Stimulated activated CD8-positive, alpha-beta memory T cell treated with anti-CD3 and anti-CD28 coated beads, Interleukin-12 subunit alpha, Interleukin-12 subunit beta, amount 100 ng/mL, for 24 hours (primary cell): ENCODE results near the gene ENPP1.
"Not testable (repeated sequence)": the region's sequence is repeated elsewhere in the genome, so short reads cannot be mapped to it uniquely, and the experiment has no call there.

Source experiments
- DNase-seq: peaks from one replicate; pipeline ENCODE4 v3.0.0-alpha.2; 2020; ENCODE audit errors: extremely low read depth

Gene ENPP1

DNA sequence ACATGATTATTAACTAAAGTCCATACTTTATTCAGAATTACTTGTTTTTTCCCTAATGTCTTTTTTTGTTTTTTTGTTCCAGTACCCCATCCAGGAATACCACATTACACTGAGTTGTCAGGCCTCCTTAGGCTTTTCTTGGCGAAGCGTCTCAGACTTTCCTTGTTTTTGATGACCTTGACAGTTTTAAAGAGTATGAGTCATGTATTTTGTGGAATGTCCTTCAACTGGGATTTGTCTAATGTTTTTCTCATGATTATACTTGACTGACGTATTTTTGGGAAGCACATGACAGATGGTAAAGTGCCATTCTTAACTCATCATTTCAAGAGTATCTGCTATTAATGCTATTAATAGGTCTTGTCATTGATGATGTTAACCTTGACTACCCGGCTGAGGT lies 23.6 kb downstream of the ENPP1 start:
- no peak for DNase-seq

DNA sequence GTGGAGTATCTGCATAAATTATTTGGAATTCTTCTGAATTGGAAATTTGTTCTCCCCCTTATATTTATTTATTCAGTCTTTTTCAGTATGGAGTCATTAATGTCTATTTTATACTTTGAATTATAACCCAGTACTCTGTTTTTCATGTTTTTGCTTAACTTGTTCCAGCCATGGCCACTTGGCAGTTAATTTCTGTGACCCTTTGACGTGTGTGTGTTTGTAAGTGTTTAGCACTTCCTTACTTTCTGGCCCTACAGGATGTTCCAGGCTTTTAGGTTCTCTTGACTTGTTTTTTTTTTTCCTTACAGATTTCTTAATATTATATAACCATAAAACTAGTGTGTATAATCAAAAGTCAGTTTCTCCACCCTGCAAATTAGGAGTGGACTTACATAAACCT lies 24.1 kb downstream of the ENPP1 start:
- DNase-seq: no peak

DNA sequence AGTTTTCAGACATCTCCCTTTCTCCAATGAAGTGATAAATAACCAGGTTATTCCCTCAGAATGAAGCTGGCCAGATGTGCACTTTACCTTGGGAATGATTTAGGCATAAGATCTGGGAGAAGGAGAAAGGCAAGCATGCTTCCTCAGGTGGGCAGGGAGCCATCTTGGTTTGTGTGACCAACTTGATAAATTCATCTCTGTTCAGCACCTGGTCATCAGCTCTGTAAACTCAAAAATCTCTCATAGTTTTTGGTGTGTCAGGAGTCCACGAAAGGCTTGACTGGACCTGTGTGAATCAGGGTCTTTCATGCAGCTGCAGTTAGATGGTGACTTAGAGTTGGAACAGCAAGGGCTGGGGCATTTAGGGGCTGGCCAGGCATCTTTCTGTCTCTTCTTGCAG lies 24.5 kb downstream of the ENPP1 start:
- DNase-seq: no peak

DNA sequence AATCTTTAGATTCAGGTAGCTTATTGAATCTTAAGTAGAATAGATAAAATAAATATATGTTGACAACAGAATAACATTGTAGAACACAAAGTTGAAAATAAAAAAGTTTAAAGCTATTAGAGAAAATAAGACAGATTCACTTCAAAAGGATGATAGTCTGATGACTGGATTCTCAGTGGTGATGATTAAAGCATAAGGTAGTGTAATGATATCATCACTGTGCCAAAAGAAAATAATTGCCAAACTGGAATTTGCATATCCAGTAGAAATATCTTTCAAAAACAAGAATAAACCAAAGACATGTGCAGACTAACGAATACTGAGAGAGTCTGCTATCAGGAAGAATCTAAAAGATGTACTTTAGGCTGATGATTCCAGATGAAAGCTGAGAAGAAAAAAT lies 30.2 kb downstream of the ENPP1 start:
- DNase-seq: no peak

DNA sequence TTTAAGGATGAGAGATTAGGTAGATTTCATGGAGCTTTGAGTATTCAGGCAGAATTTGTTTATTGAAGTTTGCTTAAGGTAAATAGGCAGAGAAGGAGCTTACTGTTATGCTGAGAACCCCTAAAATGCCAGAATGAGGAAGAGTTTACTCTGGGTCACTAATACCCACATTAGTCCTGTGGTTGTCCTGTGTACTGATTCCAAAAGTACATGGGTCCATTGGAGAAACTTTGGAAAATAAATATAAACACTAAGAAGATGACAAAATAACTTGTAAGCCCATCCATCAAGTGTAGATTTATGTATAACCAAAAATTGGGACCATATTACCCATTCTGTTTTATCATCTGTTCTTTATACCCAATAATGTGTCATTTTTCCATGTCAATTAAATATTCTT lies 31.6 kb downstream of the ENPP1 start:
- no peak for DNase-seq

DNA sequence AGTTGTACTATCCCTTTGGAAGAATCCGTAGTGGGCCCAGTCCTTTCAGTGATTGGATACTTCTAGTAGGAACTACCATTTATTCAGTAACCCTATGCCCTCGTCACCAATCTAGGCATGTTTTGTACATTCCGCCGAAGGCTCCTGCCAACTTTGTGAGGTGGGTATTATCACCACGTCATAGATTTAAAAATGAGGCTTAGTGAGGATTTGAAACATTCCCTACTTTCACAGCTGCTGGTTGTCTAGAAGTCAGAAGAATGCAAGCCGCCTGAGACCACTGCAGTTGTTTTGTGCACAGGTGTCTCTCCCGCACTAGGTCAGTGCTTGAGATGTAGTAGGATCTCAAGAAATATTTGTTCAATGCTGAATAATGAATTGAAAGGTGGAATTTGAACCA lies 32.6 kb downstream of the ENPP1 start:
- DNase-seq: no peak

DNA sequence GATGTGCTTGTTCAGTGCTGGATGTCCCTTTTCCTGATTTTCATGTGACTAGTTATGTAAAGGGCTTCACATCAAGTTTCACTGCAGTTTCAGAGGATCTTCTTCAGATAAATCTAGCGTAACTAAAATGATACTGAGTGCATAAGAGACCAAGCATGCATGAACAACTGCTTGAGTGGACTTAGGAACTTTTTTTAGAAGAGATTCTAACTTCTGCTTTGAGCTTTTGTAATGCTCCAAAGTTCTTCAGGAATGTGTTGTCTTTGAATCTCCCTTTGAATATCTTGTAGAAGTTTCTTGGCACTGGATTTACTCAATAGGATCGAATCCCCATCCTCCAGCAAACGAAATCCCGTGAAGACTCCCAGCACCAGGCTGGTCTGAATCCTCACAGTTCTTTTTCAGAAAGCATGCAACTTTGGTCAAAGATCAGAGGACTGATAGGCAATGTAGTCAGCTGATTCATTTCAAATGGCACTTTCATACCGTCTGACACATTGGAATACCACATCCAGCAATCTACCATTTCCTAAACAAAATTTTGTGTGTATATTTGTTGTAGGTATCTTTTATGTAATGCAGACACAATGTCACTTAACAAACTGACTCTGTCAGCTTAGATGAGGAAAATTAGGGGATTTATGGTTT lies 33.2 kb downstream of the ENPP1 start:
- DNase-seq: no peak

DNA sequence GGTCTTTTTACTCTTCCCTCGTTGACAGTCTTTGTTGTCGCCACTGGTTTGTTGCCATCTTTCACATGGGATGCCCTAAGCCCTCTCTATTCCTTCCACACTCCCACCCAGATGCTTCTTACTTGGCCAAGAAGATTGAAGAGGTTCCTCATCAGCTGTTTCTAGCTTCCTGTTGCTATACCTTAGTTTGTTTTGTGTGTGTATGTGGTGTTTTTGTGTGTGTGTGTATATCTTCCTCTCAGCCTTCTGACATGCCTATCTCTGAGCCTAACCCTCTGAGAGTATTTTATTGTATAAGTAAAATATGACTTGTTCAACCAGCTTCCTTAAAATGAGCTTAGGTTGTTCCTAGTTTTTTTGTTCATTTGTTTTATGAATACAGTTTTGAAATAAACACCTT lies 35.9 kb downstream of the ENPP1 start:
- no peak for DNase-seq

DNA sequence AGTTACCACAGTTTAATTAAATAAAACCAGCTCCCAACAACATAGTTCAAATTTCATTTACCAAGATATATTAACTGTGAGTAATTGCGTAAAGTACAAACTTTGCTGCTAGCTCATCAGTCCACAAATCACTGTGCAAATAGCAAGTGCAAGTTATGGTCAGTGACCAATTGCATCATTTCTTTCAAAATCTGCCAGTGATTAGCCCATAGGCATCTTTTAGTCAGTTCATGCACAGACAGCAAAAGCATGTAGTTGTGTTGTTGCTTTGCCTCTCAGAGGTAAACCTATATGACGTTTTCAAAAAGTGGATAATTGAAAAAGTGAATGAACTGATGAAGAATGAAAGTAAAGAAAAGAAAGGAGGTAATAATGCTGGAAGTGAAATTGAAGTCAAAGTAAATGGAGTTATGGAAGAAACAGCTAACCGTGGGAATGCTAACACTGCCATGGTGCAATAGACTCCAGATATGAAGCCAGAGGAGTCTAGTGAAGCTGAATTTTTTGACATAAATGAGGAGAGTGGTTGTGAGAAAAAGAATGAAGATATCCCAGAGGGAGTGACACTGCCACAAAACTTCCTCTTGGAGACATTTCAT lies 36.5 kb downstream of the ENPP1 start:
- DNase-seq: no peak

DNA sequence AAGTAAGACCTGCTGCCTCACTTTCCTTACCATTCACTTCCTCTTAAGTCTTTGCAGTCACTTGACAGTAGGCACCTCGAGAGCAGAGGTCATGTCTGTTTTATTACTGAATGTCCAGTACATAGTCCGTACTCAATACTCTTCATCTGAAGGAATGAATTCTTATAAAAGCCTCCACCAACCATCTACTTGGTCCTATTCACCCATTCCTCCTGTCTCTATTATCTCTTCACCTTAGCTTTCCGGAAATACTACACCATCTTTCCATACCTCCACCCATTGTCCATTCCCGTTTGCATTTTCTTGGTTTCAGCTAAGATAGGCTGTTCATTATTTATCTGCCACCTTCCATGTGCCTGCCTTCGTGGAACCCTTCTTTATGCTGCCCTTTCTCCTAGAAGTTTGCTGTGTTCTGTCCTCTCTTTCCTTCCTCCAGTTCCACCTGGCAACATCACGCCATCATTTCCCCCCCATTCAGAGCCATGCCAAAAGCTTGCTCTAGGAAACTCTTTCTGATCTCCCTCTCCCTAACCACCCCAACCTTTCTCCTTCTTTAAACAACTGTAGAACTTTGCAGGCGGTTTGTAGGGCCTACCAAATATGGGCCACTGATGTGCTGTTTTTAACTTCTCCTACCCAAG lies 38.3 kb downstream of the ENPP1 start:
- no peak for DNase-seq

DNA sequence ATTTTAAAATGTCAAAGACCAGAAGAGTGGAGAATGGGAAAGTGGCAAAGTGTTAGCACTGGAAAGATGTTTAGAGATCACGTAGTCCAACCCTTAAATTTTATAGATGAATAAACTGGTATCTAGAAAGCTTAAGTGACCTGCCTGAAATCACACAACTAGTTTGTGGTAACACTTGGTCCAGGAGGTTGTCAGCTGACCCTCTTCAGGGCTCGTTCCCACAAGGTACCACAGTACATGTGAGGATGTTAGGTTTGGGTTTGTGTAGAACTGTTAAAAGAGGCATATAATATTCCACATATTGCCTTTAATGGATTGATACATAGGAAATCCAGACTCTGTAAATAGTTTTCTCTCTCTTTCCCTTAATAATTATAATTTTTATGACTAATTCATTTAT lies 39.1 kb downstream of the ENPP1 start:
- no peak for DNase-seq

DNA sequence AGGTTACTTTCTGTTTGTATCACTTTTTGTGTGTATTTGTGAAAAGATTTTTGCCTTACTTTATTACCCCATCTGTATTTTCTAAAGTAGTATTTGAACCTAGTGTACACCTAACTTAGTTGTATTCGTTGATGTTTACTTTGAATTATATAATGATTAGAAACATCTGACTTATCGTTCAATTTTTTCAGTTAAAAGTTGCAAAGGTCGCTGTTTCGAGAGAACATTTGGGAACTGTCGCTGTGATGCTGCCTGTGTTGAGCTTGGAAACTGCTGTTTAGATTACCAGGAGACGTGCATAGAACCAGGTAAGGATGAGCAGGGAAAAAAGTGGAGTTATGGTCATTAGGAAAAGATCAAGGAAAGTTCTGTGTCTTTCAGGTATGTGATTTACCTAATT lies 42.0 kb downstream of the ENPP1 start:
- no peak for DNase-seq

DNA sequence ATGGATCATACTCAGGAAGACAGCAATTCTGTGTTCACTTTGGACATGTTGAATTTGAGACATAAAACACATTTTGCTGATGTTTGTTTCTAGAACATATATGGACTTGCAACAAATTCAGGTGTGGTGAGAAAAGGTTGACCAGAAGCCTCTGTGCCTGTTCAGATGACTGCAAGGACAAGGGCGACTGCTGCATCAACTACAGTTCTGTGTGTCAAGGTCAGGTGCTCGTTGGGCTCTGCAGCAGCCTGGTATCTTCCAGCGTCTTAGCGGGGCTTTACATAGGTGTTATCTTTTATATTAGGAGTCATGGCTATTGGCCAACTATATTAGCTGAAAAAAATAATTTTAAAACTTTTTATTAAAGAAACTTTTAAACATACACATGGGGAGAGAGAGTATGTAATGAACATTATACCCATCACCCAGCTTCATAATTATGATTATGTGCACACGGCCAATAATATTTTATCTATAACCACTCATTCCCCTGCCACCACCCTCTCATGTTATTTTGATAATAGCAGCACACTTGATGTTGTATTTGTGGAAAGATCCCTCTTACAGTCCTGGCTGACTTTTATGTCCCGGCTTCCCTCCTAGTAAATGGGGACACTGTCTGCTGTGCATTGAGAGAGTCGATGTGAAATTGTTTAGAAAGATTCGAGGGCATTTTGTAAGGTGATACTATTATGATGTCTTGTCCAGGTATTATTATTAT lies 43.4 kb downstream of the ENPP1 start:
- no peak for DNase-seq

DNA sequence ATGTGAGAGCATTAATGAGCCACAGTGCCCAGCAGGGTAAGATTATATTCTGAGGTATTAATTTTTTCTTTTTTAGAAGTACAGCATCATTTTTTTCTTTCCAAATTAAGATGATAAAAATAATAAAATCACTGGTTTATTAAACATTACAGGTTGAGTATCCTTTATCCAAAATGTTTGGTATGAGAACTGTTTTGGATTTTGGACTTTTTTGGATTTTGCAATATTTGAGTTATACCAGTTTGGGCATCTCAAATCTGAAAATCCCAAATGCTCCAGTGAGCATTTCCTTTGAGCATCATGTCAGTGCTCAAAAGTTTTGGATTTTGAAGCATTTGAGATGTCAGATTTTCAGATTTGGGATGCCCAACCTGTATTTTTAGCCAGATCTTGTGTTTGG lies 44.4 kb downstream of the ENPP1 start:
- no peak for DNase-seq

DNA sequence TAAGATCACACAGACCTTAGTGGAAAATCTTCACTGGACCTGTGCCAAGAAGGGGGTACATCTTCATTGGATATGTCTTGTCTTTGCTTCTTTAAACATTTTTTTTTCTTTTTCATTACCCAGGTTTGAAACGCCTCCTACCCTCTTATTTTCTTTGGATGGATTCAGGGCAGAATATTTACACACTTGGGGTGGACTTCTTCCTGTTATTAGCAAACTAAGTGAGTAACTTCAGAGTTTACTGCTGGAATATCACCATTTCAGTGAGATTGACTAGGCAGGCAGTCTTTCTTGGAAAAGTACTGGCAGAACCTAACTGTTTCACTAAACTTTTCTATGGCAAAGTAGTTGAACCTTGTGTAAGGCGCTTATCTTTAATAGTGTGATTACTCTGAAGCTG lies 47.0 kb downstream of the ENPP1 start:
- no peak for DNase-seq

DNA sequence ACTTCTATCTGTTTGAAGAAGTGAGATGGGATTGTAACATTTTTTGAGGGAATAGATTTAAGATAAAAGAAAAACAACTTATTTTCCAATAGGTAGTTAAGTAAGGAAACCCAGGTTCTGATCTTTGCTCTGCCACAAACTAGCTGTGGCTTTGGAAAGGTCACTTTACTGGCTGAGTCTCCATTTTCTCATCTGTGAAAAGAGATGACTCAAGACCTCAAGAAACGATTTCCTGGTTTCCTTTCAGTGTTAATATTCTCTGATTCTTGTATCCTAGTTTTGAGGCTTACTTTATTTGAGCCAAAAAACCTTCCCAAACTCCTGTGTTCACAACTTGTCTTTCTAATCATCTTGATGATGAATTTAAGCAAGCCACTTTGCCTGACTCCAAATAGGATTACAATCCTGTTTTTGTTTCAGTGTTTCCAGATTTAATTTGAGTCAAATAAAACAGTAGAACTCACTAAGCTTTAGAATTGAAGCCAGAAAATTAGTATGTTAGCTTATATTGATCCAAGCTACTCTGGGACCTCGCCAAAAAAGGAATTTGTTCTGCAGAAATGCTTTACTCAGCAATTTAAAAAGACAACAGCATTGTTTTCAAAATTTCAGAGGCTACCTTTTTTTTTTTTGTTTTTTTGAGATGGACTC lies 51.1 kb downstream of the ENPP1 start:
- DNase-seq: no peak

DNA sequence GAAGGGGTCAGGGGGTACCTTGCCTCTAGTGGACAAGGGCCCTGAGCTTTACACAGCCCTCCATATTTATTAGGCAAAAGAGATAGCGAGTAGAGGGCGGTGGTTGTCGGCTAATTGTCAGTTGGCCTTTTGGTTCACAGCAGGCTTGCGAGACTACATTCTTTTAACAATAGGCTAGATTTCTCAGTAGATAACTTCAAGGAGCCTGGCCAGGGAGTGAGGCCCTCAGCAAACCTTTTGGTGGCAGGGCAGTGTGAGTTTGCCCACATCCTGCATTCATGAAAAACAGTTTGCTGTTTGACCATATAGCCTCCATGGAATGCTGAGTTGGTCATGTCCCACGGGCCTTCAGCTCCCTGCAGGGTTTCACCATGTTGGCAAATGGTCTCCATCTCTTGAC lies 51.8 kb downstream of the ENPP1 start:
- not testable (repeated sequence) for DNase-seq

DNA sequence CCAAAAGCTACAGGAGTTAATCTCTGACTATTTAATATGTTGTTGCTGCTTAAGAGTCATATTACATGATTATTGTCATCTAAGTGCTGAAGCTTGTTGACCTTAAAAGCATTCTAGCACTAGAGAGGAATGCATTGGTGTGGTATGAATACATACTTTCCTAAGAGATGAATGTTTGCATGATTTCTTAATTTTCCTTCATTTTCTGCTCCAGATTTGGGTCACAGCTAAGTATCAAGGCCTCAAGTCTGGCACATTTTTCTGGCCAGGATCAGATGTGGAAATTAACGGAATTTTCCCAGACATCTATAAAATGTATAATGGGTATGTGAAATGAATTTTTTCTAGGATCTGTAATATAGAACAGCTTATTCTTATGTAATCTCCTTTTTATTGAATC lies 53.6 kb downstream of the ENPP1 start:
- DNase-seq: no peak

DNA sequence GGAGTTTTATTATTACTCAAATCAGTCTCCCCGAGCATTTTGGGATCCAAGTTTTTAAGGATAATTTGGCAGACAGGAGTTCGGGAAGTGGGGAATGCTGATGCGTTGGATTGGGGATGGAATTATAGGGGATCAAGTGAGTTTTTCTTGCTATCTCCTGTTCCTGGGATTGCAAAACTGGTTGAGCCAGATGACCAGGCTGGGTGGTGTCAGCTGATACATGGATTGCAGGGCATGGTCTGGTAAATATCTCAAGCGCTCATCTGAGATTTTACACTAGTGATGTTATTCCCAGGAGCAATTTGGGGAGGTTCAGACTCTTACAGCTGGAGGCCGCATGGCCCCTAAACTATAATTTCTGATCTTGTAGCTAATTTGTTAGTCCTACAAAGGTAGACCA lies 54.7 kb downstream of the ENPP1 start:
- DNase-seq: no peak

DNA sequence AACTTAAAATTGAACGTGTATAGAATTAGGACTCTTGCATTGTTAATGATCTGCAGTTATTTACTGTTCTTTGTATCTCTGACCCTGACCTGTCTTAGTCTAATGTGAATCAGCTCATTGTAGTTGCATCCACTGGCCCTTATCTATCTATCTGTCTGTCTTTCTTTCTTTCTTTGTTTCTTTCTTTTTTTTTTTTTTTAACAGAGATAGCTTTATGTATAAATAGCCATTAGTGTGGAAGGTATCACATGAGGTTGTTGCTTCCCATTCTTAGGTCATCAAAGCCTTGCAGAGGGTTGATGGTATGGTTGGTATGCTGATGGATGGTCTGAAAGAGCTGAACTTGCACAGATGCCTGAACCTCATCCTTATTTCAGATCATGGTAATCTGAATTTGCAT lies 59.9 kb downstream of the ENPP1 start:
- DNase-seq: no peak

DNA sequence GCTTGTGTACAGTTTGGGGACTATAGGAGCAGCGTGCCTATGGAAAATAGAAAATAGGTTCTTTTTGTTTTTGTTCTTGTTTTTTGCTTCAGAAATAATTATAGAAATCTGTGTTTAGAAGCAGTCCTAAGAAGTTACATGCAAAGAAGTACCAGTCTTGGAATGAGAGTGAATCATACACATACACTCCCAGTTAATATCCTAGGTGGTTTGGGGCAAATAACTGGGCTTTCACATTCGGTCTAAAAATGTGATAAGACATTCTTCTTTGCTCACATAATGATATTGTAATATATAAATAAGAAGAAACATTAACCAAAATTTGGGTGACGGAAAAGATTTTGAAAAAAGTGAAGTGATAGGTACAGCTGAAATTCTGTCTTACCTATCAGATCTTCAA lies 61.0 kb downstream of the ENPP1 start:
- no peak for DNase-seq

DNA sequence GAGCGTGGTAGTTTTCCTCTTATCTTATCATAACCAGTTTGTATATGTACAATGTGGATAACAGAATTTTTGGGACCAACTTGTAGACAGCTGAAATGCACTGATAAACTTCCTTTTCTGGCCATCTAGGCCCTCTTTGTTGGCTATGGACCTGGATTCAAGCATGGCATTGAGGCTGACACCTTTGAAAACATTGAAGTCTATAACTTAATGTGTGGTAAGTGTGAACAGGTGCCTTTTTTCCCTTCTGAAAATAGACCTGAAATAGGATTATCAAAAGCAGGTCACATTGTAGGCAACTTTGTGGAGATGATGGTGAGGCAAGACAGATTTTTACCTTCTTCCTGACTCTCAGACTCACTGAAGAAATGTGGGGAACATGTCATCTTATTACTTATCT lies 67.8 kb downstream of the ENPP1 start:
- DNase-seq: no peak

DNA sequence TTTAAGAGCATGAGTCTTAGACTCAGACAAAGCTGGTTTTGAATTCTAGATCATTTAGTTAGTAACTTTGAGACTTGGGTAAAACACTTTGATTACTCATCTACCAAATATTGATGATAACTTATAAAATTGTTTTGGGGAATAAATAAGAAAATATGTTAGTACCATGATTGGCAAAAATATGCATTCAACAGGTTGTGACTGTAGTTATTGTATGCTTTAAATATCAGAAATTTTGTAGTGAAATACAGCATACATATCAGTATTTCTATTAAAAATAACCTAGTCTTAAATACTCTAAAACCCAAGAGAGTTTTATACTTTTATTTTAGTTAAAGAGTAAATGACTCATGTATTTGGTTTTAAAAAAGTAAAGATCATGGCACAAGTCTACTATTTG lies 68.7 kb downstream of the ENPP1 start:
- DNase-seq: no peak
